Esophagus squamous epithelium (tissue), 4 donors: ENCODE data around the gene CA5A.

Experiments used
- CTCF ChIP-seq, 6 experiments: fragments of 450-650 bp in 4 of 6; fragments of 200-600 bp in 2 of 6; sonication (generic) in 2 of 6; IDR thresholded peaks; one replicate each; pipeline ENCODE4 v1.5.1; 2016 to 2019; ENCODE audit warnings: antibody characterized with exemption in 6 of 6, mild to moderate bottlenecking in 4 of 6, moderate library complexity in 4 of 6
- POLR2A ChIP-seq, 4 donors: fragments of 450-650 bp; IDR thresholded peaks; one replicate each; pipeline ENCODE4 v1.6.1; 2017; ENCODE audit warnings: antibody characterized with exemption in 4 of 4, mild to moderate bottlenecking in 4 of 4, moderate library complexity in 3 of 4

GRCh38 chr16:87924041-87924810, 12.1 kb downstream of the CA5A start:
- TF ChIP-seq CTCF (IDR thresholded peaks at IDR 0.05) (no peak), POLR2A (IDR thresholded peaks at IDR 0.05) (no peak)
